Body of pancreas (tissue), 4 donors: ENCODE measurements around the gene ZNF77. TPM values are rescaled to one million over a fixed set of nuclear protein-coding genes. Genes with fewer than 3 reads are reported as not detected.
"Not testable (repeated sequence)": the region's sequence is repeated elsewhere in the genome, so short reads cannot be mapped to it uniquely, and the experiment has no call there.

Experiments used
- ATAC-seq: fragments of 150-250 bp; one replicate; pipeline ENCODE4 v1.9.1; 2016
- DNase-seq, 4 donors: peaks; one replicate each; pipeline ENCODE4 v3.0.0-alpha.2; 2019
- H3K27ac ChIP-seq, 4 donors: fragments of 200-600 bp; sonication (generic); 1 replicate in 3 of 4; 2 replicates in 1 of 4; pipeline versions ENCODE4 v1.5.1 to v1.6.1; 2016 to 2019; ENCODE audit warnings: mild to moderate bottlenecking in 1 of 4, mixed read lengths in 1 of 4, moderate library complexity in 1 of 4
- H3K27me3 ChIP-seq, 2 donors: fragments of 200-600 bp; sonication (generic); one replicate each; pipeline ENCODE4 v1.6.0; 2016; ENCODE audit warnings: mild to moderate bottlenecking in 1 of 2
- H3K36me3 ChIP-seq, 2 donors: fragments of 200-600 bp; sonication (generic); replicated peaks in 1 of 2; 2 replicates each; pipeline ENCODE4 v1.5.1; 2016; ENCODE audit warnings: low read depth in 2 of 2; ENCODE audit not compliant: insufficient read depth in 1 of 2
- H3K4me1 ChIP-seq: fragments of 200-600 bp; sonication (generic); one replicate; pipeline ENCODE4 v1.6.0; 2016
- H3K4me3 ChIP-seq, 2 donors: fragments of 200-600 bp; sonication (generic); 1 replicate in 1 of 2; 2 replicates in 1 of 2; pipeline ENCODE4 v1.5.1; 2016 to 2019
- H3K9me3 ChIP-seq, 3 donors: fragments of 200-600 bp; sonication (generic); 1 replicate in 2 of 3; 2 replicates in 1 of 3; pipeline ENCODE4 v1.5.1; 2016
- CTCF ChIP-seq, 7 experiments: fragments of 450-650 bp in 4 of 7; fragments of 200-600 bp in 3 of 7; sonication (generic) in 3 of 7; IDR thresholded peaks; one replicate each; pipeline ENCODE4 v1.5.1; 2016 to 2019; ENCODE audit warnings: antibody characterized with exemption in 7 of 7
- POLR2A ChIP-seq, 3 donors: fragments of 450-650 bp; IDR thresholded peaks; one replicate each; pipeline ENCODE4 v1.6.1; 2016; ENCODE audit warnings: antibody characterized with exemption in 3 of 3, mild to moderate bottlenecking in 2 of 3
- WGBS, 2 donors: methylation state at CpG; one replicate each; pipeline ENCODE4 v1.1.5; 2017; 5-methylcytosine and 5-hydroxymethylcytosine counted together
- intact Hi-C: fragments of 100-400 bp; cut with DNase I; formaldehyde crosslinking; loops from one replicate; pipeline ENCODE4 v1.15.1; 2023
- total RNA-seq, 2 donors: library from RNA; depleted of rRNA; stranded (reverse); fragments of >200 nt; gene quantifications; one replicate each; pipeline ENCODE4 v1.1.0, GENCODE V29; 2016

The ZNF77 gene
- total RNA-seq, 2 donors from 2014 or later, result 3.3 to 6.2 TPM

DNA sequence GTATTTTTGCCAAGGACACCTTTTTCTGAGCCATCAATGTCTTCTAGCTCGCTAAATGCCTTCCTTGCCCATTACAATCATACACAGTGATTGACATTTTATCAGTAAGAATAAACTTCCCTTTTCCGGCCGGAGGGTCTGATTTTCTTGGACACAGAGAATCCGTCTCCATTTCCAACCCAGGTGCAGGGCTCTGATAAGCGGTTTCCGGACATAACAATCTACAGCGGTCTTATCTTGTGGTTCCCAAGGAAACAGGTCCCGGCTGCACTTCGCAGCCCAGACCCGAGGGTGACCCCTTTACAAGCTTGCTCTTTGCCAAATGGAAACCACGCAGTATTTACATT lies 5.1 kb upstream of the ZNF77 start:
- TF ChIP-seq POLR2A (IDR thresholded peaks at IDR 0.05) (no peak), CTCF (IDR thresholded peaks at IDR 0.05) (no peak)
- Histone ChIP-seq H3K36me3 (no peaks in the 10 kb centered on the region), H3K27me3 (no peaks in the 10 kb centered on the region), H3K9me3 (no peaks in the 10 kb centered on the region), H3K27ac (peak overlapping the region; percentile 79 to 97 (median 92)), H3K4me3 (peak overlapping the region; percentile 44 to 64), H3K4me1 (peaks cover 44% of the 10 kb centered on the region)
- intact Hi-C loops, result loop anchor here (5.0 to 10.0 kb wide), 2 partner anchors 53 to 215 kb away; no protein-coding TSS in a partner anchor
- whole genome bisulfite sequencing, 2 donors, result 0 to 1% methylated on average over 8 to 11 of the region's 11 CpGs
- peak; percentile 8 for ATAC-seq
- peak in 3 of 4 donors; percentile 58 to 72 (median 66) for DNase-seq

DNA sequence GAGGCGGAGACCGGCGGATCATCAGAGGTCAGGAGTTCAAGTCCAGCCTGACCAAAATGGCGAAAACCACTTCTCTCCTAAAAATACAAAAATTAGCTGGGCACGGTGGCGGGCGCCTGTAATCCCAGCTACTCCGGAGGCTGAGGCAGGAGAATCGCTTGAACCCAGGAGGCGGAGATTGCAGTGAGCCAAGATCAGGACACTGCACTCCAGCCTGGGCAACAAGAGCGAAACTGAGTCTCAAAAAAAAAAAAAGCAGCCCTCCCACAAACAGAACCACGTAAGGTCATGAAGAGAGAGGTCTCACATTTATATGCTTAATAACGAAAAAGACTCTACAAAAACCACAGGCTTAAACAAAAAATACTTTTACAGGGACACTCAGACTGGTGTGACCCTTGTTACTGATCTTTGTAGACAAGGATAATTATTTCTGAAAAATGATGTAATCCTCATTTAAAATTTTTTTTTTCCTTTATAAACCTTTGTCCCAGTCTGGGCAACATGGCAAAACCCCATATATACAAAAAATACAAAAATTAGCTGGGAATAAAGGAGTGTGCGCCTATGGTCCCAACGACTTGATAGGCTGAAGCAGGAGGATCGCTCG lies 909 bp upstream of the ZNF77 start:
- no peak for TF ChIP-seq CTCF (IDR thresholded peaks at IDR 0.05)
- no peaks in the 10 kb centered on the region for H3K36me3 ChIP-seq
- H3K9me3 ChIP-seq, result no peaks in the 10 kb centered on the region
- DNase-seq (no peak), ATAC-seq (no peak)
- peak overlapping the region in 1 of 2 donors; percentile 57 for H3K4me3 ChIP-seq
- intact Hi-C loops, result loop anchor here (5.0 kb wide), 1 partner anchor 48 kb away; no protein-coding TSS in a partner anchor
- H3K27me3 ChIP-seq, result no peaks in the 10 kb centered on the region
- peaks cover 26% of the 10 kb centered on the region for H3K4me1 ChIP-seq
- H3K27ac ChIP-seq, result peak overlapping the region; percentile 58 to 97 (median 86)
- 34 to 58% methylated on average over 8 to 17 of the region's 17 CpGs for WGBS, 2 donors

GRCh38 chr19:2944403-2944774 lies 382 bp downstream of the ZNF77 start:
- DNase-seq (no peak), ATAC-seq (no peak)
- peak overlapping the region; percentile 57 to 76 for H3K4me3 ChIP-seq
- intact Hi-C loops, result no loop called here
- H3K36me3 ChIP-seq, result no peaks in the 10 kb centered on the region
- peak overlapping the region; percentile 44 to 97 (median 81) for H3K27ac ChIP-seq
- H3K9me3 ChIP-seq, result no peaks in the 10 kb centered on the region
- 0 to 3% methylated on average over 11 to 23 of the region's 23 CpGs for WGBS, 2 donors
- no peaks in the 10 kb centered on the region for H3K27me3 ChIP-seq
- TF ChIP-seq CTCF (IDR thresholded peaks at IDR 0.05) (no peak), POLR2A (IDR thresholded peaks at IDR 0.05) (no peak)
- H3K4me1 ChIP-seq, result peaks cover 23% of the 10 kb centered on the region

- H3K4me3 ChIP-seq, result no peak overlapping the region
- intact Hi-C loops, result no loop called here
- no peak for ATAC-seq
These were observed 1.7 kb downstream of the ZNF77 start for GRCh38 chr19:2942928-2943640.

GRCh38 chr19:2935863-2936262 lies 8.9 kb downstream of the ZNF77 start:
- H3K27ac ChIP-seq, intact Hi-C loops, H3K27me3 ChIP-seq, H3K4me3 ChIP-seq, ATAC-seq, H3K4me1 ChIP-seq, DNase-seq: not testable (repeated sequence)
- WGBS, 2 donors, result 96 to 100% methylated on average over 4 of the region's 4 CpGs
- peaks cover 14% of the 10 kb centered on the region in 2 donors for H3K36me3 ChIP-seq
- H3K9me3 ChIP-seq, result peaks cover 0 to 17% (median 0%) of the 10 kb centered on the region in 3 donors

More at GRCh38 chr19:2942928-2943640, 1.7 kb downstream of the ZNF77 start:
- WGBS, 2 donors, result 70 to 79% methylated on average over 14 of the region's 14 CpGs
- TF ChIP-seq CTCF (IDR thresholded peaks at IDR 0.05), result no peak
- Histone ChIP-seq H3K9me3 (no peaks in the 10 kb centered on the region), H3K27ac (no peak overlapping the region), H3K27me3 (no peaks in the 10 kb centered on the region), H3K4me1 (peaks cover 16% of the 10 kb centered on the region), H3K36me3 (no peaks in the 10 kb centered on the region)
- DNase-seq, result no peak
